Hepatic stellate cell (primary cell): ENCODE data around the gene RBM47.
"Not testable (repeated sequence)": the region's sequence is repeated elsewhere in the genome, so short reads cannot be mapped to it uniquely, and the experiment has no call there.

Experiments used
- DNase-seq: peaks from one replicate; pipeline ENCODE4 v3.0.0; 2011; ENCODE audit warnings: low spot score

The RBM47 gene

GRCh38 chr4:40439519-40439918, 190.1 kb downstream of the RBM47 start:
- no peak for DNase-seq

GRCh38 chr4:40438384-40439026, 191.2 kb downstream of the RBM47 start:
- DNase-seq, result no peak

- no peak for DNase-seq
These were observed 191.8 kb downstream of the RBM47 start for GRCh38 chr4:40437741-40438383.

GRCh38 chr4:40435306-40435705, 194.4 kb downstream of the RBM47 start:
- not testable (repeated sequence) for DNase-seq

GRCh38 chr4:40434126-40434687, 195.5 kb downstream of the RBM47 start:
- no peak for DNase-seq

GRCh38 chr4:40432504-40432903, 197.2 kb downstream of the RBM47 start:
- no peak for DNase-seq

- DNase-seq, result not testable (repeated sequence)
These were observed 201.8 kb downstream of the RBM47 start for GRCh38 chr4:40427871-40428270.

GRCh38 chr4:40427128-40427527, 202.5 kb downstream of the RBM47 start:
- no peak for DNase-seq

- DNase-seq, result no peak
These were observed 203.7 kb downstream of the RBM47 start for GRCh38 chr4:40425799-40426574.

- DNase-seq, result no peak
These were observed 205.9 kb downstream of the RBM47 start for GRCh38 chr4:40423735-40424134.

- no peak for DNase-seq
These were observed 207.6 kb downstream of the RBM47 start for GRCh38 chr4:40421839-40422708.

GRCh38 chr4:40419231-40419912, 210.3 kb downstream of the RBM47 start:
- no peak for DNase-seq

- DNase-seq, result no peak
These were observed 211.0 kb downstream of the RBM47 start for GRCh38 chr4:40418430-40419230.

- DNase-seq, result no peak
These were observed 211.7 kb downstream of the RBM47 start for GRCh38 chr4:40417941-40418340.

- DNase-seq, result no peak
These were observed 215.0 kb downstream of the RBM47 start for GRCh38 chr4:40414673-40415072.

GRCh38 chr4:40412866-40413795, 216.5 kb downstream of the RBM47 start:
- DNase-seq, result no peak

GRCh38 chr4:40412388-40412787, 217.3 kb downstream of the RBM47 start:
- DNase-seq, result no peak

- DNase-seq, result no peak
These were observed 219.8 kb downstream of the RBM47 start for GRCh38 chr4:40409835-40410234.

GRCh38 chr4:40407468-40407867, 222.2 kb downstream of the RBM47 start:
- DNase-seq, result not testable (repeated sequence)
